ENCODE data around the gene DYNC1H1.
"Not testable (repeated sequence)": the region's sequence is repeated elsewhere in the genome, so short reads cannot be mapped to it uniquely, and the experiment has no call there.

Gene DYNC1H1

DNA sequence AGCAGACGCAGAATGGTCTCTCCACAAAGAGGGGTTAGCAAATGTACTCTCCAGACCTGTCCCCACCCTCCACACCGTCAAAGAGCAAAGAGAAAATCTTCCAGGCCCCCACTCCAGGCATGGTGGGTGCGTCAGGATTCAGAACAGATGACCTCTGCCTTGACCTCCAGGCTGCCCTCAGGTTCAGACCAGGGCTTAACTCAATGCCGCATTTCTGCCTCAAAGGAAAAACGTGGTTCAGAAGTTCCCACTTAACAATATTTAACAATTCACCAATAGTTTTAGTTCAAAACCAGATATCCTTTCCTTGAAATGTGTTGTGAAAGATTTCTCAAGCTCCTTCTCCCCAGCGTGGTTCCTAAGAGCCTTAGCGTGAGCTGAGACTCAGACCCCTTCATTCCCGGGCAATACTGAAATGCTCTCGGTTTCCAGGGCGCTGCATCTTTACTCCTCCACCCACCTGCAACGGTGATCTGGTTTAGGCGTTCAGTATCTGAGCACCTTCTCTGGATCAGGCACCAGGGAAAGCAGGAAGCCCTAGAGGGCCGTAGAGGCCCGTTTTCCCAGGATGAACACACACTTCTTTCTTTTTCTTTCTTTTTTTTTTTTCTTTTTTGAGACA is 99.5 kb downstream of the DYNC1H1 start:
- no peak for DNase-seq (ENCODE audit: low spot score)

DNA sequence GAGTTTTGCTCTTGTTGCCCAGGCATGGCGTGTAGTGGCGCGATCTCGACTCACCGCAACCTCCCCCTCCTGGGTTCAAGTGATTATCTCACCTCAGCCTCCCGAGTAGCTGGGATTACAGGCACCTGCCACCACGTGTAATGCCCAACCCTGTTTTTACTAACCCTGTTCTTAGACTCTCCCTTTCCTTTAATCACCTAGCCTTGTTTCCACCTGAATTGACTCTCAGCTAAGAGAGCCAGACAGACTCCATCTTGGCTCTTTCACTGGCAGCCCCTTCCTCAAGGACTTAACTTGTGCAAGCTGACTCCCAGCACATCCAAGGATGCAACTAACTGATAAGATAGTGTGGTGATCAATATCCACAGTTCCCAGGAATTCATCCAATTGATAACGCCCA is 100.2 kb downstream of the DYNC1H1 start:
- not testable (repeated sequence) for DNase-seq (ENCODE audit: low spot score)

DNA sequence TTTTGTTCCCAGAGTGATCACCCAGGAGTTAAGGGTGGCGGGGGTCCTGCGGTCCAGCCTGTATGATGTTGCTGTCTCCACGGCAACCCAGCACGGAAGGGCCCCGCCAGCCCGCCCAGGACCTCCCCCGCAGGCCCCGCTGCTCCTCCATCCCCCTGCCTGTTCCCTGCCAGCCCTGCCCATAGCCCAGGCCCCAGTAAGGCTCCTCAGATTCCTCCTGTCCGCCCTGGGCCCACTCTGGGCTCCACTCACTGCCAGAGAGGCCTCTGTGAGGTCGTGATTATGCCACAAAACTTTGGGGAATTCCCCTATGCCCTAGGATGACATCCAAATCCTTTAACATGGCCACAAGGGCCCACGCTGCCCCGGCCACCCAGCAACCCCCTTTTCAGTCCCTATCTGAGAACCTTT is 101.7 kb downstream of the DYNC1H1 start:
- no peak for DNase-seq (ENCODE audit: low spot score)

DNA sequence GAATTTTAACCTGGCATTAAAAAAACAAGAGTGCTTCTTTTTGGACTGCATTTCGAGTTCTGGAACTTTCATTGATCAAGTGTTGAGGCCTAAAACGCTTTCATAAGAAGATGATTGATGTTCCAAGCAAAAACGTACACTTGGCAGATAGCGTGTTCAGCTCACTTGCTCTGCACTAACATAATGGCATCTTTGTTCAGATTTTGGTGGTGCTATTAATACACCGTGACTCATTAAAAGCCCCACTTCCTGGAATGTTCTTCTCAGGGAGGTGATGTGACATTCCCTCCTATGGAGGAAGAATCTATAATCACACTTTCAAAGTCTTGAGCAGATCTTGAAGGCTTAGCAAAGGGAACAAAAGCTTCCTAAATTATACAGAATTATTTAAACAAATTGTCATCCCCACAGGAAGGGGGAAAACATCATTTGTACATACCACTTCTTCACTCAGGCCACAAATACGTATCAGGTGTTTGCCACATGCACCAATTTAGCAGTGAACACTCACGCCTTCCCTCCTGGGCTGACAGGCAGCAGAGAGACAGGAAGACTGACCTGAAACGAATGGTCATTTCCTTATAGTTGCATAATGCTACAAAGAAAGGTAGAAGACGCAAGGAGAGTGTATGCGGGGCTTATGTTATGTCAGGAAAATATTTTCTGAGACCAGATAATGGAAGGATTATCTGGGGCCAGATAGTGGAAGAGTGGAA is 107.1 kb downstream of the DYNC1H1 start:
- no peak for DNase-seq (ENCODE audit: low spot score)

DNA sequence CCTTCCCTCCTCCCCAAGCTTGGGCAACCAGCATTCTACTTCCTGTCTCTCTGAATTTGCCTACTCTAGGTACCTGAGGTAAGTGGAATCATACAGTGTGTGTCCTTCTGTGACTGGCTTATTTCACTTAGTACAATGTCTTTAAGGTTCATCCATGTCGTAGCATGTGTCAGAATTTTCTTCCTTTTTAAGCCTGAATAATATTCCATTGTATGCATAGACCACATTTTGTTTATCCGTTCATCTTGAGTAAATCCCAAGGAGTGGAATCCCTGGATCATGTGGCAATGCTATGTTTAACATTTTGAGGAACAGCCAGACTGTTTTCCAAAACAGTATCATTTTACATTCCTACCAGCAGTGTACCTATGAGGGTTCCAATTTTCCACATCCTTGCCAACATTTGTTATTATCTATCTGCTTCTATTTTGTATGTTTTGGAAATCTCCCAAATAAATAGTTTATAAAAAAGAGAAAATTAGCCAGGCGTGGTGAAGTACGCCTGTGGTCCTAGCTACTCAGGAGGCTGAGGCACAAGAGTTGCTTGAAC is 110.1 kb downstream of the DYNC1H1 start:
- no peak for DNase-seq (ENCODE audit: low spot score)

DNA sequence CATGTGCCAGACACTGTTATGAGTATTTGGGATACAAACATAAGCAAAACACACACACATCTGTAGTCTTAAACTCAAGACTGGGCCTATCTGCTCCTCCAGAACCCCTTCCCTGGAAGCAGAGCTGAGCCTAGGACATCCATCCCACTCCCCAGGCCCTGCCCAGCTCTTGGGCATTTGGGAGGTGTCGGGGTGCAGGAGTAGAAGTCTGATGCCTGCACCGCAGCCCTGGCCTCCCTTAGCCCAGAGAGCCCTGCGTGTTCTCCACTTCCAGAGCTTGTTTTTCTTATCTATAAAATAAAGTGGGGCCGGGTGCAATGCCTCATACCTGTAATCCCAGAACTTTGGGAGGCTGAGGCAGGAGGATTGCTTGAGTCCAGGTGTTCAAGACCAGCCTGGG is 110.8 kb downstream of the DYNC1H1 start:
- DNase-seq (ENCODE audit: low spot score), result no peak

DNA sequence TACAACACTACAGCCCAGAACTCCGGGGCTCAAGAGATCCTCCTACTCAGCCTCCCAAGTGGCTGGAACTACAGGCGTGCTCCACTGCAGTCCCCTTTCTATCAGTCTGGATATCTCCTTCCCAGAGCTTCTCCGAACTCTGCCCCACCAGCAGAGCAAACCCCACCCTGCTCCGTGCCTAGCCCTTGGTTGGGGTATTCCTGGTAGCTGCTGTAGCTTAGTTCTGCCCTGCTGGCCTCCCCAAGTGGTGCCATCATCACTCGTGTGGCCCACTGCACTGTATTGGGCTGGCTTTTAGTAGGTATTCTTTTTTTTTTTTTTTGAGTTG is 113.0 kb downstream of the DYNC1H1 start:
- no peak for DNase-seq (ENCODE audit: low spot score)

DNA sequence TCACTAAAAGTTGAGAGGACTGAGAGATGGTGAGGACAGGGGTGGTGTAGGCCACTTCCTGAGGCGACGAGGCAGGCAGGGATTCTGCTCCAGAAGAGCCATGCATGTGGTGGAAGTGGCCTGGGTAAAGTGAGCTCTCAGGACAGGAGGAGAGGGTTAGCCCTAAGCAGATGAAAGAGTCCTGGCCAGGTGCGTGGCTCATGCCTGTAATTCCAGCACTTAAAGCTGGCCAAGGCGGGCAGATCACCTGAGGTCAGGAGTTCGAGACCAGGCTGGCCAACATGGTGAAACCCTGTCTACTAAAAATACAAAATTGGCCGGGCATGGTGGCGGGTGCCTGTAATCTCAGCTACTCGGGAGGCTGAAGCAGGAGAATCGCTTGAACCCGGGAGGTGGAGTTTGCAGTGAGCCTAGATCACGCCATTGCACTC is 114.0 kb downstream of the DYNC1H1 start:
- not testable (repeated sequence) for DNase-seq (ENCODE audit: low spot score)

DNA sequence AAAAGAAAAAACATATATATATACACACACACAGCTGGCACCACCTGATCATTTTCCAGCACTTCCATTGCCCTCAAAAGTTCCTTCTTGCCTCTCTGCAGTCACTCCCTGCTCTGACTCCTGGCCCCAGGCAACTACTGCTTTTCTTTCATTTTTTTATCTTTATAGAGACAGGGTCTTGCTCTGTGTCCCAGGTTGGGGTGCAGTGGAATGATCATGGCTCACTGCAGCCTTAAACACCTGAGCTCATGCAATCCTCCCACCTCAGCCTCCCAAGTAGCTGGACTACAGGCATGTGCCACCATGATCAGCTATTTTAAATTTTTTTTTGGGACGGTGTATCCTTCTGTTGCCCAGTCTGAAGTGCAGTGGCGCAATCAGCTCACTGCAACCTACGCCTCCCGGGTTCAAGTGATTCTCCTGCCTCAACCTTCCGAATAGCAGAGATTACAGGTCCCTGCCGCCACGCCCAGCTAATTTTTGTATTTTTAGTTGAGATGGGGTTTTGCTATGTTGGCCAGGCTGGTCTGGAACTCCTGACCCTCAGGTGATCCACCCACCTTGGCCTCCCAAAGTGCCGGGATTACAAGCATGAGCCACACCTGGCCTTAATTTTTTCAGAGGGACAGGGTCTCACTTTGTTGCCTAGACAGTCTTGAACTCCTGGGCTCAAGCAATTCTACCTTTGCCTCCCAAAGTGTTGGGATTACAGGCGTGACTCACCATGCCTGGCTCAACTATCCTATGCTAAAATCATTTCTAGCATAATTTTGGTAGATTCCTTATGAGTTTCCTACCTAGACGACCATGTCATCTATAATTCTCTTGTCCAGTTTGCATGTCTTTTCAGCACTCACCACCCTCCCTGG is 114.7 kb downstream of the DYNC1H1 start:
- no peak for DNase-seq (ENCODE audit: low spot score)

DNA sequence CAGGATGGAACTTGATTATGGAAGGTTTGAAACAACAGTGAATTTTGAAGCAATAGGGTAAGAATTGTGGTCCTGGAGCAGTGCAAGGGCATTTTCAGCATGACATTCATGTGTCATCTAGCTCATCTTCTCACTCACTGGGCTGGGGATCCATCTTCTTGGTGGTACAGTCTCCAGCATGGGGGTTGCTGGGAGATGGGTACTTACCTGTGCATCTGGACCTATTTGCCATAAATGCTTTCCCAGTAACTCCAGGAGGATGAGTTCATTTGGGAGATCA is 115.3 kb downstream of the DYNC1H1 start:
- no peak for DNase-seq (ENCODE audit: low spot score)

DNA sequence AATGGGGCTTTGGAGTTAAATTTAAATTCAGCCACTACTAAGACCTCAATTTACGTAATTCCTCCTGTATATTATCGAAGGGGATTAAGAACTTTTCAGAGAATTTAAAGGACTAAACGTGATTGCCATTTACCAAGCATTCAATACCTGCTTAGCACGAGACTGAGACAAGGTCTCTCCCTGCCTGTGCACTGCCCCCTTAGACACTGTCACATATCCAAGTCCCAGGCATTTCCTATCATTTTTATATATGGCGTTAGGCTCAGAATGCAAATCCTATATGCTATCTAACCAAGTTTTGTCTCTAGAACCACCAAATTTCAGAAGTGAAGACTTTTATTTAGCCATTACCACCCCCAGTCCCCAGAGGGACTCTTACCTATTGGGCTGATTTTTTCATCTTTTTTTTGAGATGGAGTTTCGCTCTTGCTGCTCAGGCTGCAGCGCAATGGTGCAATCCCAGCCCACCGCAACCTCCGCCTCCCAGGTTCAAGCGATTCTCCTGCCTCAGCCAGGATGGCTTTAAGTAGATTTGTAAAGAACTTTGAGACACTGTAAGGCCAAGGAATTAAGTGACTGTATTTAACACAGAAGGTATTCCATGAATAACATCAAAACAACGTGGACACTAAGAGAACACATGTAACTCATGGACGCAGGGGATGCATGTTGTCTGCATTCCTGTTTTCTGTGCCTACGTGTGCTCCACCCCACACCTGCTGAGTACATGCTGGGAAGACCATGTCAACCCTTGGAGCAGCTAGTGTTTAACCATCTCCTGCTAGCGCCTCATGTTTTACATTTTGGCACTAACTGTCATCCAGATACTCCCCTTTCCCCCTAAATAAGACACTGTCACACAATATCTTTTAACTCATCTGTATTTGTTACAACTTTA is 116.1 kb downstream of the DYNC1H1 start:
- DNase-seq (ENCODE audit: low spot score), result no peak

DNA sequence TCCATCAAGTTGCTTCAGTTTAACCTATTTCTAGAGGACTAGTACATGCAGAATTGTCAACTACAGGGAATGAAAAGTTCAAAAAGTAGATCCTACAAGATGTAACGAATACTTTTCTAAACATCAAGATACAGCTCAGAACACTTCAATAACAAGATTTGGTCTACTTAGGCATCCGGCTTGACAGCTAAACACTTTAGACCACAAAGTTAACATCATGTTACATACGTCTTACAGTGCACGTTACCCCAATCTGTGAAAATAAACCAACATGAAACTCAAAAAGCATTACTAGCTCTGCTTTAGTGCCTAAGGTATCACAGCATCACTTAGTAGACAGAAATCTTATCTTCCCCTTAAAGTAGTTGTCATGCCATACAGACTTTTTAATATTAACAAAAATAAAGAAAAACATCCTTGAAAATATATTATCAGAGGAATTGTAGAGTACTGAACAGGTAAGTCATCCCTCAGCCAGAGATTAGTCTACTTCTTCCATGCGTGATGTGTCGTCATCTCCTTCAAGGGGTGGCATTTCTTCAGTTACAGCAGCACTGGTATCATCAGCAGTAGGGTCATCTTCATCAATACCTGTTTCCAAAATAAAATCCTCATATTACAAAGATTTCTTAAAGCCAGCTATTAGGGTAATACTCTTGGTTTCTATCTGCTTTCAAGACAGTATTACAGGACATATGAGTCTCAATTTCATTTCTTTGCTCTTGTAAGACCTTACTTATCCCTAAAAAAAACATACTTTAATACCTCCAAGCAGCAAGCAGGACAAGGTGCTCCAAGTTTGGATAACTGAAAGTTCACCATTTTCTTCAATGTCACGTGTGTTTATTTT is 117.1 kb downstream of the DYNC1H1 start:
- DNase-seq (ENCODE audit: low spot score), result no peak

DNA sequence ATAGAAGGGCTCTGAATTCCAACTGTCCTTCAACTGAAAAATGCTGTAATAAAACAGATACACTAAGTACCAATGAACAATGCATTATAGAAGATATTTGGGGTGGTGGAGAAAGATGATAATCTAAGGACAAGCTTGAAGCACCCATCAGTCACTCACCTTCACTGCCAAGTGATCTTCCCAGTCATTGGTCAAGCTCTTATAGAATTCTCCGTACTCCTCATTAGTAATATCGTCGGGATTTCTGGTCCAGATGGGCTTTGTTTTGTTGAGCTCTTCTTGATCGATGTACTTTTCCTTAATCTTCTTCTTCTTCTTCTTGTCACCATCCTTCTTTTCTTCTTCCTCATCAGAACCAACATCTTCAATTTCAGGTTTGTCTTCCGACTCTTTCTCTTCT is 120.1 kb downstream of the DYNC1H1 start:
- DNase-seq (ENCODE audit: low spot score), result not testable (repeated sequence)

DNA sequence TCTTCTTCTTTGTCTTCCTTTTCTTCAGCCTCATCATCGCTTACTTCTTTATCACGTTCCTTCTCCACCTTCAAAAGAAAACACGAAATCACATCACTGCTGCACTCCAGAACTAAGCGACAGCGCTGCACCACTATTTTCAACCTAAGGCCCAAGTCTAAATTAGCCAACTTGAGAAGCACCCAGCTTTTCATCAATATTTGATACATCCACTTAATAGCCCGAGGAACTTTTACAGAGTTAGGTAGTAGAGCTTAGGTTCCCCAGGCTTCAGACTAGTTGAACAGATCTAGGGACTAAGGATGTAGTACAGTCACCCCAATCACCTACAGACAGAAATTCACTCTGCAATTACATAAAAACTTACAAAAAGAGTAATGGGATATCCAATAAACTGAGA is 120.6 kb downstream of the DYNC1H1 start:
- no peak for DNase-seq (ENCODE audit: low spot score)

DNA sequence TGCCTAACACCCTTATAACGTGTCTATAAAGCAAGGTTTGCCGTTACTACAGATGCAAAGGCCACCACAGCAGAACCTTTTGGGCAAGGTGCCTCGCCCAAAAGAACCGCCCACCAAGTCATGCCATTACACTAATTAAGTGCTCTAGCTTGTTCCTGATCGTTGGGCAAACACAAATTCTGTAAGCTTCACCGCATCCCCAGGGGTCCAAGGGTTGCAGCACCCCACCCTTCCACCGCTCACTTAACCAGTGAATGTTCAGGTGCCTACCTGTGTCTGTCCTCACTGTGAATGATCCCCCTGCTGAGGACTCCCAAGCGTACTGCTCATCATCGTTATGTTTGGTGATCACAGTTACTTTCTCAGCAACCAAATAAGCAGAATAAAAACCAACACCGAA is 121.1 kb downstream of the DYNC1H1 start:
- no peak for DNase-seq (ENCODE audit: low spot score)

DNA sequence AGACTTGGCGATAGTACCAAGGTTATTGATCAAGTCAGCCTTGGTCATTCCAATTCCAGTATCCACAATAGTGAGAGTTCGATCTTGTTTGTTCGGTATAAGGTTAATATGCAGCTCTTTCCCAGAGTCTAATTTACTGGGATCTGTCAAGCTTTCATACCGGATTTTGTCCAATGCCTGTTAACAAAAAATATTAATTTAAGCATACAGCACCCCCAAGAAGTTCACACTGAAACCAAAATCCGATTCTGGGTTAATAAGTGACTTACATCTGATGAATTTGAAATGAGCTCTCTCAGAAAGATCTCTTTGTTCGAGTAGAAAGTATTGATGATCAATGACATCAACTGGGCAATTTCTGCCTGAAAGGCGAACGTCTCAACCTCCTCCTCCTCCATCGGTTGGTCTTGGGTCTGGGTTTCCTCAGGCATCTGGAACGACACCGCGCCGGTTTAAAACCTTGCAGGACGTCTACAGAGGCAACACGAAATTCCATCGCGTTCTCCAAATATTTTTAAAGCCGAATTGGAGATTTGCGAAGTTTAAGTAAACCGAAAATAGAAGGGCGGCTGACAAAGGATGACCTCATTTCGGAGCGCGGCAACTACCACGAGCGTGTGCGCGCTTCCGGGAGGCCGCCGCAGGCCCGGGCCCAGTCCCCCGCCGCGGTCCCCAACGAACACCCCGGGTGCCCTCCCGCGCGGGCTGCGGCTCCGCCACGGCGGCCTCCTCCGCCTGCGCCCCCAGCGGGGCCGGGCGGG is 121.8 kb downstream of the DYNC1H1 start:
- DNase-seq (ENCODE audit: low spot score), result peak; percentile 56

DNA sequence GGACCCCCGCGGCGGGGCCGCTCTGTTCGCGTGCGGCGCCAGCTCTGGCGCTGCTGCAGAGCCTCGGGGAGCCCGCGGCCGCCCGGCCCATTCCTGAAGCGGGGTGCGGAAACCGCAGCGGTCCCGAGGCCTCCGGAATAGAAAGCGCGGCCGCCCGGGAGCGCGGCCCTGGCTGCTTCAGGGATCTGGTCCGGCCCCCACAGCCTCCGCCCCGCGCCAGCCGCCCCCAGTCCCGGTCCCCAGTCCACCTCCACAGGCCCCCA is 122.3 kb downstream of the DYNC1H1 start:
- no peak for DNase-seq (ENCODE audit: low spot score)

DNA sequence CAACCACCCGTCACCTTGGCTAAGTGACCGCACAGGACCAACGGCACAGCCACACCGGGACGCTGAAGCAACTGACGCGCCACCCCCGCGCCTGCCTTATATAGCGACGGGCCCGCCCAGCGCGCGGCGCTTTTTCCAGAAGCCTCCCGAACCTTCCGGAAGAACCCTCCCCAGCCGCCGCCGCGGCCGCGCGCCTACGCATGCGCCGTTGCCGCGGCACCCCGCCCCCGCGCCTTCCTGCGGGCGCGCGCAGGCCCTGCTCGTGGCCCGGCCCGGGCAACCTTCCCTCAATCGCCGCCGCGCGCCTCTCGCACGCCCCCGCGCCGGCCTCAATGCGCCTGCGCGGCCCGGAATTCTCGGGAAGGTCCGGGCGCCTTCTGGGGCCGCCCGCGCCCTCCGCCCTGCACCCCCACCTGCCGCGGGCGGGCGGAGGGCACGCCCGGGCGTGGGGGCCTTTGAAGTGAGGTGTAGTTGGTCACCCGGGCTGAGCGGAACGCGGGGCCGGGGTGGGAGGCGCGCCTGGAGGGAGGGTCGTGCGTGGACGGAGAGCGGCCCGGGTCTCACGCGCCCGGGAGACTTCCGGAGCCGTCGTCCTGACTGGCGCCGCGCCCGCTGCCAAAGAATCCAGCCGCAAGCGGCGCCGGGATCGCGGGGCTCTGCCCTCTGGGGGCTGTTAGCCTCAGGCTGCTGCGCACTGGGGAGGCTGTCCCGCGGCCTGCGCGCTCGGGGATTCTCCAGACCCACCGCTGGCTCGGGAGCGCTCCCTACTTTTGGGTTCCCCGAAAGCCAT is 122.8 kb downstream of the DYNC1H1 start, which contains the start of gene HSP90AA1:
Gene HSP90AA1, minus strand, starts transcription at position 73 of the 790 bp plus-strand sequence. CDS start 666 bp downstream, outside the sequence.
- peak; percentile 96 for DNase-seq (ENCODE audit: low spot score)

DNA sequence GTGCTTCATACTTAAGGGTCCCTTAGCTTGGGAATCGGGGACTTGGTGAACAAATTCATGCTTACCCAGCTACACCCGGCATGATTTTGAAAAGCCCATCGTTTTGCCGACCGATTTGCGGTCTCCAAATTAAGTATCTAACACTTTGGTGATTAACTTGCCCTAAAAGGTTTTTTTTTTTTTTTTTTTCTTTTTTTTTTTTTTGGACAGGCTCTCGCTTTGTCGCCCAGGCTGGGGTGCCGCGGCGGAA is 123.3 kb downstream of the DYNC1H1 start:
- no peak for DNase-seq (ENCODE audit: low spot score)
